HG02623 (cell line): ENCODE results near the gene GBGT1.

Source experiments
- ATAC-seq: cut with Tn5 transposase; IDR thresholded peaks from one replicate; pipeline ENCODE4 v1.9.1; 2021; ENCODE audit warnings: moderate library complexity; ENCODE audit not compliant: unreplicated experiment

The GBGT1 gene

GRCh38 chr9:133104718-133105460 is 58.8 kb downstream of the GBGT1 start:
- ATAC-seq, result no peak

- no peak for ATAC-seq
Observed at GRCh38 chr9:133103987-133104505, 59.7 kb downstream of the GBGT1 start.

GRCh38 chr9:133103183-133103986 is 60.3 kb downstream of the GBGT1 start:
- no peak for ATAC-seq
